GM12874 (cell line): ENCODE results near the gene NOBOX.

ENCODE experiments used
- CTCF ChIP-seq: IDR thresholded peaks from 2 replicates; pipeline ENCODE4 v1.5.1; 2011; ENCODE audit warnings: low read depth, mild to moderate bottlenecking, control low read depth, low read length, moderate library complexity; ENCODE audit not compliant: insufficient read depth

The NOBOX gene

GRCh38 chr7:144428431-144428830, 24.9 kb upstream of the NOBOX start:
- no peak for TF ChIP-seq CTCF

DNA sequence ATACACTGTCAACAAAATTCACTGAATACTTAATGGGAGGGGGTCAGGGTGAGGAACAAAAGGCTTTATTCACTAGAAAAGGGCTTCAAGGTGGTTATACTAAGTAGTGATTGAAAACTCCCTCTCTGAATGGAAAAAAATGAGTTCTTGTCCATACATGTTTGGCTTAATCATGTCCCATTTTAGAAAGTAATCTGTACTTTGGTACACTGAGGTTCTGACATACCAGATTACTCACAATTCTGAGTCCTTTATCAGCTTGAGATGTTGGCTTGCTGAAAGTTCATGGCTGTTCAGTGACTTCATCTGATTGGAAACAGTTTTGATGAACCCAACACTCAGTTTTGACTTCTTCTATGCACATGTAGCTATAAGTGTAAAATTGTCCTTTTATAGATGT, 12.8 kb upstream of the NOBOX start:
- TF ChIP-seq CTCF = no peak

DNA sequence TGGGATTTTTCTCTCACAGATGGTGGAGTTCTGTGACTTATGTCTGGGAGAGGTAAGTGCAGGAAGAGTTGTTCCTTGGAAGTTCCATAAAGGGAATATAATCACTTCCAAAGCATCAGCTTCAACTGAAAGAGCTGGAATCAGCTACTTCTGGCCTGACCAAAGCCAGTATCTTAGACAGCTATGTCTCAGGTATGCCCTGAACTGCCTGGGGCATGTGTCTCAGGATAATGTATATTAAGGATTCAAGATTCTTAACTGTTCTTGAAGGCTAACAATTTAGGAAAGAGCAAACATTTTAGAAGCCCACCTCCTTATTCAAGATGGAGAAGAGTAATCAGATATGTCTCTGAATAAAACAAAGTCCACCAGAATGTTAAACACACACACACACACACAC, 12.4 kb upstream of the NOBOX start:
- TF ChIP-seq CTCF = no peak

DNA sequence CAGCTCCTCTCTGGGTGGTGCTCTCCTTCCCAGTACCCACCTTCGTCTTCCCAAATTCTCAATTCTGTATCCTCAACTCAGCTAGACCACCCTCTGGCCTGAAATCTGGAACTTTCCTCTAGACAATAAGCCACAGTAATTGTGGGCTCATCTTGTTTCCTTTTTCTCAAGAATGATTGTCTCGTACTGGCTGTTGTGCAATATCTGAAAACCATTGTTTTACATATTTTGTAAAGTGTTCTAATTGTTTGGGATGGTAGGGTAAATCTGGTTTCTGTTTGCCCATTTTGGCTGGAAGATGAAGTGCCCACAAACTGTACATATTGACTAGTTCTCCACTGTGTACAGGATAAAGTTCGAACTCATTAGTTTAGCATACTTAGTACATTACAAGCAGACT, 11.3 kb upstream of the NOBOX start:
- no peak for TF ChIP-seq CTCF

DNA sequence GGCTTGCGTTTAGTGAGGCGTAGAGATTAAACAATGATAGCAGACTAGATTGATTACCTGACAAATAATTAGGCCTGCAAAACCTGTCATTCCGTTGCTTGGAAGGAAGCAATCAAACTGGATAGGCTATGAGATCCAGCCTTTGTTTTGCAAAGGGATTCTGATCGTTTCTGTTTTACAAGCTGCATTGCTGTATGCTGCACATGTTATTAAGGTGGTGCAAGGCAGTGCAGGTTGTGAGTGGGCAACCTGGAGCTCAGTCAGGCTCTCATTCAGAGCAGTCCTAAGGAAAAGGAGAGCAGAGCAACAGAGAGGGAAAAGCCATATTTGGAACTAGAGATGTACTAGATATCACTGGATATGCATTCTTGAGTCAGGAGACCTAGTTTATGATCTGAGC, 6.9 kb upstream of the NOBOX start:
- no peak for TF ChIP-seq CTCF

GRCh38 chr7:144408121-144408520, 4.6 kb upstream of the NOBOX start:
- no peak for TF ChIP-seq CTCF

- no peak for TF ChIP-seq CTCF
These were observed 3.9 kb upstream of the NOBOX start for GRCh38 chr7:144407266-144407931.
